Adipose tissue (tissue), 3 donors: ENCODE results near the gene TEX29. TPM values are rescaled to one million over a fixed set of nuclear protein-coding genes. Genes with fewer than 3 reads are reported as not detected.

Experiments
- H3K27ac ChIP-seq: one replicate; pipeline ENCODE4 v1.5.1; 2013; ENCODE audit warnings: low read depth, low read length
- WGBS, 3 donors: extraction: QIAGEN DNeasy Blood & Tissue Kit; methylation state at CpG; one replicate each; pipeline ENCODE4 v1.1.7; 2013; 5-methylcytosine and 5-hydroxymethylcytosine counted together
- polyA plus RNA-seq, 3 donors: library from polyadenylated mRNA; stranded (reverse); fragments of 200-250 nt; gene quantifications; one replicate each; pipeline ENCODE4 v1.2.3, GENCODE V29; 2013
- donor health status: healthy with polysubstance abuse.
- donor health status: Bipolar disorder and iron deficiency.
- donor health status: healthy.

Gene TEX29
- polyA plus RNA-seq, 3 donors = 0.25 to 1.2 (median 0.43) TPM

- no peak overlapping the region for H3K27ac ChIP-seq
- 88 to 95% (median 93%) methylated on average over 7 of the region's 7 CpGs for WGBS, 3 donors
Observed at GRCh38 chr13:111286749-111287148, 33.7 kb upstream of the TEX29 start.

DNA sequence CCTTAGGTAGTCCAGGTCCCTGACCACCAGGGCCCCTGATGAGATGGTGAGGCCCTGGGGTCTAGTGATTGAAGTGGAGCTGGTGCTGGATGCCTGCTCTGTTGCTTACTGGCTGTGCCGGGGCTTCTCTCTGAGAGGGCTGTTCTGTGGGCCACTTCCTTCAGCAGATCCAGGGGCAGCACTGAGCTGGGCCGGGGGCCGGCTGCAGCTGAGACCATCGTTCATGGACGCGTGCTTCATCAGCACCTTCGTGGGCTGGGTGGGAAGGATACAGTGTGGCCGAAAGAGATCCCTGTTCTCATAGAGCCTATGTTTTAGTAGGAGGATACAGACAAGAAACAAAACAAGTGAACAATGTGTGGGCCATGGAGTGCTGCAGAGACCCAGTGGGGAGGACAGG, 33.2 kb upstream of the TEX29 start:
- WGBS, 3 donors = 95 to 99% (median 96%) methylated on average over 8 of the region's 8 CpGs
- H3K27ac ChIP-seq = no peak overlapping the region

DNA sequence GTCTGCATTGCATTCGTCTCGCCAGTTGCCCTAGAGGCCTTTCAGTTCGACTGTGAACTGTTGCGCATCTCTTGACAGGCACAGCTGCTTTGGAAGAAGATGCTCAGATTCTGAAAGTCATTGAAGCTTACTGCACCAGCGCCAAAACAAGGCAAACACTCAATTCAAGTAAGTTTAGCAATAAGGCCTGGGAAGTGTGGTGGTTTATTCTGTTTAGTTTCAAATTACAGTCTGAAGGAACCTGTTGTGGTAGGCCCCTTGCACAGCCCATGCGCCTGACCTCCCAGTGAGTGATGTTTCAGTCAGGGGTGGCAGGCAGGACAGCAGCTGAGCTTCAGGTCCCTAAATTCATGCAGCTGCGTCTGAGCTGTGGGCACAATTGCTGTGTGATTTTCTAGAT, 32.2 kb upstream of the TEX29 start:
- no peak overlapping the region for H3K27ac ChIP-seq
- WGBS, 3 donors = 94 to 96% (median 94%) methylated on average over 7 of the region's 7 CpGs

DNA sequence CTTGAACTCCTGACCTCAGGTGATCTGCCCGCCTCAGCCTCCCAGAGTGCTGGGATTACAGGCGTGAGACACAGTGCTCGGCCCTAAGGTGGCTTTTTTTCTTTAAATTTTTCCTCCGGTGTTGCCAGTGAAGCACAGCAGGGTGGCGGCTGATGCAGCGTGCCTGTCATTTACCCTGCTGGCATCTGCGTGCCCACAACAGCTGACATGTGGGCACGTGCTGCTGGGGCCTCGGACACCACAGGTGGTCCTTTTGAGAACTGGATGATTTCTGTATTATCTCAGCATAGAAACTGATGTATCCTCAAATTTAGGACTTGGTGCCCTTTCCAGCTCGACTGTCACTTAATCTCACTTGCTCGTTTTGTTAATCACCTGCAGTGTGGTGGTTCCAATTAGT, 31.2 kb upstream of the TEX29 start:
- 93 to 94% (median 94%) methylated on average over 11 of the region's 11 CpGs for WGBS, 3 donors
- H3K27ac ChIP-seq = no peak overlapping the region

GRCh38 chr13:111291908-111292307, 28.5 kb upstream of the TEX29 start:
- WGBS, 3 donors = 92 to 97% (median 93%) methylated on average over 14 of the region's 14 CpGs
- no peak overlapping the region for H3K27ac ChIP-seq

DNA sequence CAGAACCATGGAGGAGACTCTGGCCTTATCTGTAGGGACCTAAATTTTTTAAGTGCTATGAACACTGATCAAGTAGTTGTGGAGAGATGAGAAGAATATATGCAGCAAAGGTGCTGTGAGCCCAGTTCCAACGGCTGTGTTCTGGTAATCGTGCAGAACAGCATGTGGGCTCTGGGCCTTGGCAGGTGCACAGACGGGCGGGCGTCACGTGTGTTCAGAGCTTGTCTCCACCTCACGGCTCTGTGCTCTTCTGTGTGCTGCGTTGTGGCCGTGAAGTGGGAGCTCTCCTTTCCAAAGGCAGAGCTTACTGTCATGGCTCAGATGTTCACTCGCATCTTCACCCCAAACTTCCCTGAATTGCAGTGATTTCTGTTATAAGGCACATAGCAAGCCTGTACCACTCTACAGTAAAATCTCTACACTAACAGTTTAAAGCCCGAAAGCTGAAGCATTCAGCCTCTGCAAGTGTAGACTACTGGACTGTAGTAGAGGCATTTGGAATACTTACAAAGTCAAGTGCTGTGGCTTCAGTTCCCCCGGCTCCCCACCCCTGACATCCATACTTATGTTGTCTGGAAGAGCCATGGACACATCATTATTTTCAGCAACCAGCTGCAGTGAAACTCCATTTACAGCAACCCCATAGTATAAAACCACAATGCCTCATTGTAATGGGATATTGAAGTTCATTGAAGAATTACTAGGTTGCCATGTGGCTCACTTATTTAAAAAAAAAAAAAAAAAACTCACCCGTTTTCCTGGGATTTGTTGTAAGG, 27.5 kb upstream of the TEX29 start:
- no peak overlapping the region for H3K27ac ChIP-seq
- 93 to 96% (median 93%) methylated on average over 13 of the region's 13 CpGs for WGBS, 3 donors

DNA sequence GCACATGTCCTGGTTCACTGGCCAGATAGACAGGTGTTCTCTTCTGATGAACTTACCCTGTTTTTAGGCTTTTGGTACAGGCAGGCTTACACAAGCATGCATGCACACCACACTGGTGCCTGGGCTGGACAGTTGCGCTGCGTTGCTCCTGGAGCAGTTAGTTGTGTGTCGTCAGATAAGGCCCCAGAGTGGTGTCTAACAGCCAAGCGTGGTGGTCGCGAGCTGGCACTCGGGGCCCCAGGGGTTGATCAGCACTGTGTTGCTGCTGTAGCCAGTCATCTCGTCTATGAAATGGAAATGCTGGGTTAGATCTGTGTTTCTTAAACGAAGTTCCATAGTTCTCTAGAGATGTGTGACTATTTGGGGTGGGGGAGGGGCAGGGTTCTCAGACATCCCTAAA, 24.6 kb upstream of the TEX29 start:
- WGBS, 3 donors = 90 to 94% (median 93%) methylated on average over 9 of the region's 9 CpGs
- H3K27ac ChIP-seq = no peak overlapping the region

GRCh38 chr13:111296417-111296816, 24.0 kb upstream of the TEX29 start:
- WGBS, 3 donors = 69 to 87% (median 75%) methylated on average over 6 of the region's 6 CpGs
- H3K27ac ChIP-seq = no peak overlapping the region

DNA sequence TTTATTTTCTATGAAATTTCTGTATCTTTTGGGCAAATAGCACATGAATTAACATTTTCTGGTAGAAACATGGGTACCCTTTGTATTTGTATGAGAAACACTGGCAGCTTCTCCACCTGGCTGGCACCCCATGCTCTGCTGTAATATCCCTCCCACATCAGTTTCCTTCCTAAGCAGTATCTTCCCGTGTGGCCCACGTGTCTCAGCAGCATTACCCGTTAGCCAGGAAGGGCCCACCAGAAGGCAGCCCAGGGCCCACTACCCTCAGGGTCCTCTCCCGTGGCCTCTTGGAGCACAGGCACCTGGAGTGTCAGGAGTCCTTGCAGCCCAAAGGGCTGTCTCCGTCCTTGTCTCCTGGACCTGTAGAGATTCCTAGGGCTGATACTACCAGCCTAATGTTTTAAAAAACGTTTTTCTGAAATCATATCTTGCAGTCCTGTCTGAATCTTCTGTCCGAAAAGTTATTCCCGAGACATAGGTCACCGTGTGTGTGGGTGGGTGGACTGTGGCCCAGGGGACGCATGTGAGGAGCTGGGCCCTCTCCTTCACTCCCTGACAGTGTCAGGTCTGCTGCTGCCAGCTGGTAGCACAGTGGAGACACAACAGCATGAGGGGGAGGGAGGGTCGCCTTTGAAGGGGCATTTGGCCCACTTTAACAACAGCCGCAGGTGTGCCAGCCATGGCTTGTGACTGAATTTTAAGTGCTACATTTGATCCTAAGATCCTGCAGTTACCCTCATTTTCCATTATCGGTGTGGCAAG, 22.0 kb upstream of the TEX29 start:
- WGBS, 3 donors = 80 to 91% (median 86%) methylated on average over 13 of the region's 13 CpGs
- H3K27ac ChIP-seq = no peak overlapping the region

DNA sequence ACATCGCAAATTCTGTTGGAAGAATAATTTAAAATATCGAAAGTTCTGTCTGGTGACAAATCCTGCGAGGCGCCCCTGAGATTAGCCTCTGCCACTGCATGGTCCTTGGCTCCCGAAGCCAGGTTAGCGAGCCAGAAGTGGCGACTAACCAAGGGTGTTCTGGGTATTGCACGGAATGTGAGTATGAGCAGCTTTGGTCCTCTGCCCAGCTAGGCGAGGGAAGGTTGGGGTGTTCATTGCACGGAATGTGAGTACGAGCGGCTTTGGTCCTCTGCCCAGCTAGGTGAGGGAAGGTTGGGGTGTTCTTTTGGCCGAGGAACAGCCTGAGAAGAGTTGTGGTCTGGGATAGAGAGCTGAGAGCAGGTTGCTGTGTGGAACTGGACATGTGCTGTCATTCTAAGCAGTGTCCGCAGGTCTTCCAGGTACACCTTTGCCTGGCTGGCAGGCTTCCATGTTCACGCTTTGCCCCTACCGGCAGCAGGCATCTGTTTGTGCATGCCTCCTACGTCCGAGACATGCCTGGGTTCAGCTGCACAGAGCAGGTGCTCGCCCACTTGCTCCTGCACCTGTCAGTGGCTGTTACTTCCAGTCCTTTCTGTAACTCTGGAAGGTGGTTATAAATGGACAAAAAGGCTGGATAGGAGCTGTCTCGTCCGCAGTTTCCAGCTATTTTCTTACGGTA, 18.3 kb upstream of the TEX29 start:
- 97 to 98% (median 97%) methylated on average over 22 of the region's 22 CpGs for WGBS, 3 donors
- no peak overlapping the region for H3K27ac ChIP-seq

GRCh38 chr13:111303559-111303958, 16.9 kb upstream of the TEX29 start:
- 96 to 97% (median 97%) methylated on average over 11 of the region's 11 CpGs for WGBS, 3 donors

GRCh38 chr13:111304041-111304544, 16.3 kb upstream of the TEX29 start:
- WGBS, 3 donors = 90 to 95% (median 94%) methylated on average over 15 of the region's 15 CpGs

More at GRCh38 chr13:111303559-111303958, 16.9 kb upstream of the TEX29 start:
- no peak overlapping the region for H3K27ac ChIP-seq

DNA sequence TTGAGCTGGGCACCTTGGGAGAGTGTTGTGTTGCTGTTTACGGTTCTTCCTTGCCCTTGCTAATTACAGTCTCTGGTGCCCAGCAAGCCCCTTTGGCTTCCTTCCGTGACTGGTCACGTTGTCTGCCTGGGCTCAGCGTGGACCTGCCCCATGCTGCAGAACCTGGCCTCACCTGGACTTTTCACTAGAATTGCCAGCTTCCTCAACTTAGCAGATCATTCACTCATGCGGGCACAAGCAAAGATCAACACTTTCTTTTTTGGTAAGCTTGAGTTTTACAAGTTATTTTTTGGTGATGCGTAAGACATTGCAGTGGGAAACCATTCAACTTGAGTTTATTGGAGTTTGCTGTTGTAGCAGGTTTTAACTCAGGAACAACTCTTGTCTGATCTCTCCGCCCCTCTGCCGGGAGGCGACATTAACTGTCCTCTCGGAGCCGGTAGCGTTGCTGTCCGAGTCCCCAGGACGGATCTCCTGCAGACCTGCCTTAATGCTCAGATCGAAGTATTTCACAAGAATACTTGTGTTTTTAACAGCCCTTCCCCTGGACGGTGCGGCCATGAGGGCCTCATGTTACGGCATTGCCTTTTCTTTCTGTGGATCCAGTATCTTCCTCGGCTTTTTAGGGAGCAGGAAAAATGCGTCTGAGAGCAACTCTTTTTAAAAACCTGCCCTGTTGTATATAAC, 15.7 kb upstream of the TEX29 start:
- 95 to 96% (median 95%) methylated on average over 20 of the region's 20 CpGs for WGBS, 3 donors
- no peak overlapping the region for H3K27ac ChIP-seq

More at GRCh38 chr13:111304041-111304544, 16.3 kb upstream of the TEX29 start:
- no peak overlapping the region for H3K27ac ChIP-seq

- 97 to 98% (median 98%) methylated on average over 17 of the region's 17 CpGs for WGBS, 3 donors
- no peak overlapping the region for H3K27ac ChIP-seq
Observed at GRCh38 chr13:111312944-111313590, 7.4 kb upstream of the TEX29 start.

DNA sequence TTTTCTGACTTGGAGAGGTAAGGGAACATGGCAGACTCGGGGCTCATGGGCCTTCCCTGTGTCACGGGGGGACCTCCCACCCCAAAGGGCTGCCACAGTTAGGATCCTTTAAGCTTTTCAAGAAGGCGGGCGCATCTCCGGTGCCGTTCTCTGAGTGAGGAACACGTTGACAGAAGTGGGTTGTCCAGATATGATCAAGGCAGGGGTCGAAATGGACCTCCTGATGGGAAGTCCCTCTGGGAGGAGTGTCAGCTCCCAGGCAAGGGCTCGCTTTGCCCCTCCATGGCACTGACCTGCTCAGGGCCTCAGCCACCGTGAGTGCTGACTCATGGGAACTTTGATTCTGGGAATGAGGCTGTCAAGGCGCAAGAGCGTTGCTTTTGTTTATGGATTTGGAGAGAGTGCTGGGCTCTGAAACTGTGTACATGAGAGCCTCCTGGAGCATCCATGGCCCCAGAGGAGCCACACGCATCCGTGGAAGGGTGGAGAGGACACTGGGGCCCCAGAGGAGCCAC, 6.5 kb upstream of the TEX29 start:
- H3K27ac ChIP-seq = no peak overlapping the region
- 80 to 82% (median 81%) methylated on average over 14 of the region's 14 CpGs for WGBS, 3 donors

GRCh38 chr13:111314852-111315251, 5.6 kb upstream of the TEX29 start:
- 78 to 83% (median 80%) methylated on average over 6 of the region's 6 CpGs for WGBS, 3 donors

GRCh38 chr13:111315347-111315995, 5.0 kb upstream of the TEX29 start:
- WGBS, 3 donors = 83 to 85% (median 84%) methylated on average over 13 to 15 of the region's 15 CpGs
- no peak overlapping the region for H3K27ac ChIP-seq

More at GRCh38 chr13:111314852-111315251, 5.6 kb upstream of the TEX29 start:
- no peak overlapping the region for H3K27ac ChIP-seq
